ENCODE results near the gene SOX21.

Gene SOX21

DNA sequence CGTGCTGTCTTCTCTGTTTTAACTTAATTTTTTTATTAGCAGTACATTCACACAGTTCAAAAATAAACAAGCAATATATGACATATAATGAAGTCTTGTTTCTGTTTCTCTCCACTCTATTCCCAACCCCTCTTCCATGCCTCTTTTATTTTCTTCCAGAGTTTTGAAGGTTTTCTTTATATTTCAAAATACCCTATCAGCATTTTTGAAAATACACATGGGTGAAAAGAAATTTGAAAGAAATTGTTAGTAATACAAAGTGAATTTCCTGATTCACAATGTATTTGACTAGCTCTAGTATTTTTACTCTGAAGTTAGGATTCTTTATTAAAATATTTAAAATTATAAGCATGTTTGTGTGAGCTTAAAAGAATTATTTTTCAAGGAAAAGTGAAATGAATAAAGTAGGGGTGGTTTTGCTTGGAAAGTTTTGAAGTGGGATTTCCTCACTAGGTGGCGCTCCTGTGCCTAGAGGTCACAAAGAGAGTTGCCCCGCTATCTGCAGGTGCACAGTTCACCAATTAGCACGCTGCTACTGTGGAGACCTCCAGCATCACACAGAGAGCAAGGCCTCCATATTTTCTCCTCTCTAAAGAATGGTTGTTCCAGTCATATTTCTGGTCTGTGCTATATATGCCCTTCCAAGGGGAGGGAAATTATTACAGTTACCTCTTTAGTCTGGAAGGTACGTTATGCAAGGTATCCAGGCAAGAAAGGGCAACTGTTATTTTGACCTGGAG lies 37.6 kb downstream of the SOX21 start:
- DNase-seq = peak; percentile 9

DNA sequence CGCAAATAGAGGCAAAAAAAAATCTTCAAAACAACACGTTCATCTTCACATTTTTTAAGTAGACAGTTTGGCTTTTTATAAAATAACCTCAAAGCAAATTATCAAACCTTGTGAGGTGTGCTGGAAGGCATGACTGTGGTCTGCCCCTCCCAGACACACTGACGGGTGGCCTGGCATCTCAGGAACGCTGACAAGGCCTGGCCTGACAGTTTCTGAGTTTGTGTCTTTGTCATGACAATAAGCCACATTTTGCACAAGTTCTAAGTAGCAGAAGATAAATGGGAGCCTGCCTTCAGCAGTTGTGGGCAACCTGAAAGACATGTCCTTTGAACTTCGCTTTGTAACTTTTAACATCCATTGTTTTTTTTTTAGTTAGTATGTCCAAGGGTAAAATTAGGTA lies 38.5 kb downstream of the SOX21 start:
- DNase-seq = no peak

DNA sequence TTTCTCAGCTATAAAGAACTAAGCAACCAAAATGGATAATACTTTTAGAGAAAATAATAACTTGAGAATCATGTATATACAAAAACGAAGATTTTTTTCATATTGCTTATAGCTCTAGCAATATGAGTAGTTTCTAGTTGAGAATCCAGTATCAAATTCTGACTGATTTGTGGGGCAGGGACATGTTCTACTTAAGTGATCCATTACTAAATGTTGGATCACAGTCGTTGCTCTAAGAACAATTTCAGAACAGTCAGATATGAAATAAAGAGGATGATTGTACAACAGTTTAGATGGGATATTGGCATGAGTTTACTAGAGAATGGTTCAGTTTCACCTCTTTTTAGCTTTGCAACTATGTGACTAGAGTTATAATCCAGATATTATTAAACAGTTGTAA lies 39.9 kb downstream of the SOX21 start:
- no peak for DNase-seq

DNA sequence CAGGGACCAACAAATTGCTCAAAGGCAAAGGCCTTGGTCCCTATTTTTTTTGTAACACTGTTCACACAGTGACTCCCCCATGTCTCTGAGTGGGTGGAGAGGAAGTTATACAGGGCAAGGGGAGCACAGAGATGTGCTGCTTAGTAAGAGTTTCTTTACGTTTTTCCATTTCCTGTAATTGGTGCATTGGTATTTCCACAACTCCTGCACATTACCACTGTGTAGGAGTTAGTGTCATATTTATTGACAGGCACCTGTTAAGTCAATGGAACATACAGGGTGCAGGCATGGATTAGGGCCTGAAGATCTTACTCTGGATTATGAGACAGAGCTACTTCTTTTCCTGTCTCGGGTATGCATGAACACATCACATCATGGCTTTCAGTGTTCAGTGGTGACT lies 45.2 kb downstream of the SOX21 start:
- DNase-seq = no peak

GRCh38 chr13:94666065-94666464 lies 46.3 kb downstream of the SOX21 start:
- DNase-seq = no peak

GRCh38 chr13:94664889-94665288 lies 47.5 kb downstream of the SOX21 start:
- DNase-seq = no peak

DNA sequence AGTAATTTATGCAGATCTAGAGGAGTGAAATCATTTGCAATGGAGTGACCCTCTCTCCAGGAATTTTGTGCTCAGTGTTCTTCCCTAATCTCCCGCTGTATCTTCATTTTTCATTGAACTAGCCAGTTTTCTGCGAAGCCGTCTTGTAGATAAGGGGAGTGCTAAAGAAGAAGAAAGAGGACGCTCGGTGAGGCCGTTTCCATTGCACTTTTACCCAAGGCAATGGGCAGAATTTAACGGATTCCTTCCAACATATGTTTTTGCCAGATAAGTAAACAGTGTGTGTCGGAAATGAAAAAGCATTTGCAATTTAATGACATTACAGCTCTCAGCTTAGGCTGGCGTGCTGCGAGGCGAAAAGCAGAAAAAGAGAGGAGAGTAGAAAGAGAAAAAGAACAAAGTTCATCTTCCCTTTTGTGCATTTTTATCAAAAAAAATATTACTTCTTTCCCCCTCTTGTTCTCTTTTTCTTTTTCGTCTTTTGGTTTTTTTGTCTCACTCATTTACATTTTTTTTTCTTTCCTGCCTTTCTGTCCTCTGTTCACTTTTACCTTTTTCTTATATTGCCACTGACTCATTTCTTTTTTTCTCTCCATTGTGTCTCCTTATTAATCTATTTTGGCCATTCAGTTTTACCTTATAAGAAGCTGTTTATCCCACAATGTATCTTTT lies 49.9 kb downstream of the SOX21 start:
- no peak for DNase-seq

DNA sequence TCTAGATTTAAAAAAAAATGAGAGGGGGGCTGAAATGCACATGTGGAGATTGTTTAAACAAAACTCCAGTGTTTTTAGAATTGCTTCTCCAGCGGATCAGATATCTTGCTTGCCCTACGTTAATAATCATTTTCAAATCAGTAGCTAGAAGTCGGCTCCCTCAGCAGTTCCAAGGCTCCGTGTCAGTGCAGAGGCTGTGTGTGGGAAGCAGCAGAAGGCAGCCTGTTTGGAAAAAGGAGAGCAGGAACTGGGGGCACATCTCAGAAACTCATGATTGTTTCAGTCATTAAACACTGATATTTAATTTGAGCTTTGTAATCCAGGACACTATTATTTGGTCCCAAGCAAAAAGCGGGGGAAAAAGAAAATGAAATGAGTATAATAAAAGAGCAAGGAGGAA lies 50.9 kb downstream of the SOX21 start:
- DNase-seq = no peak

DNA sequence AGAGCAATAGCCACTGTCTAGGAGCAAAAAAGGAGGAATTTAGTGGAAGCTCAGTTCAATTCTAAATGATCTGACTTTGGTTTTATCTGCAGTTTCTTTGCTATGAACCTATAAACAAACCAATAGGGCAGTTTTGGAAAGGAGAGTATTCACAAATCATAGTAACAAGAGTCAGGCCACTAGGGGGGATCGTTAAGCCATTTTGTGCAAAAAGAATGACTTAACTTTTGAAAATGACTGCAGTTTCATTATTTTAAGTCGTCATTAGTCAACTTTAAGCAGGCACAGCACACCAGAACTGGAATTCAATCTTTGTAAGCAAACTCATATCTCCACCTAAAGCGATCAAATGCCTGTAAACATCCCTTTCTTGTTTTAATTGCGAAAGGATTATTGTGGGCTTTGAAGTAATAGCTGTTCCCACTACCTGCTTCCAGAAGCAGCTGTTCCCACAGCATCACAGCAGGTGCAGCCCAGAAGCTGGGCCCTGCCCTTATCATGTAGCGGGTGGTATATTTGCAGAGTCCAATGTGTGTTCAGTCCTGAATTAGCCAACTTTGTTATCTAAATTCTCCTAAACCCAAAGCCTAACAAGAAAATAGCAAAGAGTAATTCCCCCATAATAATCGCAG lies 51.5 kb downstream of the SOX21 start:
- DNase-seq = no peak
